H54 (cell line): ENCODE measurements around the gene ADGRG3.
"Not testable (repeated sequence)": the region's sequence is repeated elsewhere in the genome, so short reads cannot be mapped to it uniquely, and the experiment has no call there.

ENCODE experiments used
- DNase-seq: peaks from one replicate; pipeline ENCODE4 v3.0.0; 2011; ENCODE audit warnings: low spot score, mixed read lengths; ENCODE audit not compliant: insufficient read length
- FAIRE-seq: peaks from 3 replicates; lab custom pipeline; 2011; peaks lifted over from hg19 to GRCh38; lab: Jason Lieb, UNC
- POLR2A ChIP-seq: IDR thresholded peaks from 2 replicates; pipeline ENCODE4 v1.6.1; 2011; ENCODE audit warnings: low read depth, mild to moderate bottlenecking, low read length

ADGRG3 gene

DNA sequence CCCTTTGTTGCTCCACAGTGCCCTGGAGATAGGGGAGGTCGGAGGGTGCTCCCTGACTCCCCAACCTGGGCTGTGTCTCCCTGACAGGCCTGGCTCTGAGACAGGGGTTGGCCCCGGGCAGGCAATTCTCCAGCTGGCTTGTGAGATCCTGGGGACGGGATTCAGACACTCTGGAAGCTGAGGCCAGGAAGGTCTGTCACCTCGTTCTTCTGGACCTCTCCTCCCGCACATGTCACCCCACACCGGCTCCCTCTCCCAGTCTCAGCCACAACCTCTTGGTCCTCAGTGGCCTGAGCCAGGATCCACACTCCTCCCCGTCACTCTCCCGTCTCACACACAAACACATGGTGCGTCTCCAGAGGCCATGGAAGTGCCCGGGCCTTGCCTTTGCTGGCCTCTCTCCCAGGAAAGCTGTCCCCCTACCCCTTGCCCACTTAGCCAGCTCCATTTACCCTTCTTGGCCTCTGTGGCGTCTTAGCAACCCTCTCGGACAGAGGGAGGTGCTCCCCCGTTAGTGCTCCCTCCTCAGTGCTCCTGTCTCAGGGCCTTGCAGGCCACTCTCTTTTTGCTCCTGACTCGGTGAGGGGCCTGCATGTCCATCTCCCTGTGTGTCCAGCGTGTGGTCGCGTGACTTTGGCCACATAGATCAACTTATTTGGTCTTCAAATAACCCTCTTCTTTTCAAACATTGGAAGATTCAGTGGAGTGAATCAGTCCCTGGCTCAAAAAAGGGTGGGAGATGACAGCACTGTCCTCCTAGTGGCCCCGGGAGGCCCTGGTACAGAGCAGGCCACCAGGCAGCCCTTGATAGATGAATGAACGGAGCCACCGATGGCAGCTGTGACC lies 747 bp downstream of the ADGRG3 start:
- FAIRE-seq, result no peak
- no peak for TF ChIP-seq POLR2A
- DNase-seq, result no peak

DNA sequence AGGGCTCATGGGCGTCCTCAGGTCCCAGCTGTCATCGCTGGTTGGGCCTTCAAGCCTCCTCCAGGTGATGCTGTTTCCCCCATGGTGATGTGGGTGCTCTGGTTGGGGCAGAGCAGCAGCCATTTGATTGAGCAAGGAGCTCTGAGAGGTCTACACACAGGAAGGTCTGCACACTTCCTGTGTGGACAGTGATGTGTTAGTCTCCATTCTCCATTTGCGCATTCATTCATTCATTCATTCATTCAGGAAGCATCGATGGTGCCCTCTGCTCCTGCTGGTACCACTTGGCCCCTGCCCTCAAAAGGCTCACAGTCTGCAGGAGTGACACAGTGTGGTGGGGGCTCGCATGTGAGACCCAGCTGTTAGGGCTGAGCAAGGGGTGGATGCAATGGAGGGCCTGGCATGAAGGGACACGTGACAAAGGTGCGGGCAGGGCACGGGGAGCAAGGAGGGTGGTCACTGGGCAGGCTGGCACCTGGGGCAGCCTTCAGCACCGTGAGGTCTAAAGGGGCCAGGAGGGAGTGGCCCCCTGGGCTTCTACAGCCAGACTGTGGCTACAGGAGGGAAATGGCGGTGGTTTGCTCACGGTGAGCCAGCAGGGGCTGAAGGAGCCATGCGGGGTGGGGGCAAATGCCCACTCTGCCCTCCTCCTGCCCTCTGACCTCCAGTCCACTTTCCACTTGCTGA lies 1.5 kb downstream of the ADGRG3 start:
- DNase-seq (no peak), FAIRE-seq (no peak)
- TF ChIP-seq POLR2A, result no peak

DNA sequence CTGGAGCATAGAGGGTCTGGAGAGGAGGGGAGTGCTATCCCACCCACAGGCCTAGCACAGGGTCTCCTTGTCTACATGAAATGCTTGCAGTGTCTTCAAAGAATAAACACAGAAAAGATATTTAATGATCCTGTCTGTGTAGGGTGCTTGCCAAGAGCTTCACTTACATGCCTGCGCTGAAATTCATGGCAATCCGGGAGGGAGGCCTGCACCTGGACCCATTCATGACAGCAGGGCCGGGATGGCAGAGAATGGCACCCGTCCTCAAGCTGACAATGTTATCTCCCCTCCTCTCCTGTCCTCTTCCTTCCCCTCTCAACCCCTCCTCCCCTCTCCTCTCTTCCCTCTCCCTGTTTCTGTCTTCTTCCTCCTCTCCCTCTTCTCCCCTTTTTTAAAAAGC lies 2.1 kb downstream of the ADGRG3 start:
- DNase-seq (no peak), FAIRE-seq (no peak)
- TF ChIP-seq POLR2A, result no peak

DNA sequence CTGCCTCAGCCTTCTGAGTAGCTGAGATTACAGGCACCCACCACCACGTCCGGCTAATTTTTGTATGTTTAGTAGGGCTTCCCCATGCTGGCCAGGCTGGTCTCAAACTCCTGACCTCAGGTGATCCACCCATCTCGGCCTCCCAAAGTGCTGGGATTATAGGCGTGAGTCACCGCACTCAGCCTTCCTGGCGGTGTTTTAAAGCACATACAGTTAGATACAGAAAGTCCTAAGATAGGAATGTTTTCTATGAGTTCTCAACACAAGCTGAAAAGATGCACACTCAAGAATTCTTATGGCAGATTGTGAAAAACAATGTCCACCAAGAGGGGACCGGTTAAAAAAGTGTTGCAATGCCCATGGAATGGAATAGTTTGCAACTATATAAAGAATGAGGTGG lies 3.3 kb downstream of the ADGRG3 start:
- not testable (repeated sequence) for FAIRE-seq

DNA sequence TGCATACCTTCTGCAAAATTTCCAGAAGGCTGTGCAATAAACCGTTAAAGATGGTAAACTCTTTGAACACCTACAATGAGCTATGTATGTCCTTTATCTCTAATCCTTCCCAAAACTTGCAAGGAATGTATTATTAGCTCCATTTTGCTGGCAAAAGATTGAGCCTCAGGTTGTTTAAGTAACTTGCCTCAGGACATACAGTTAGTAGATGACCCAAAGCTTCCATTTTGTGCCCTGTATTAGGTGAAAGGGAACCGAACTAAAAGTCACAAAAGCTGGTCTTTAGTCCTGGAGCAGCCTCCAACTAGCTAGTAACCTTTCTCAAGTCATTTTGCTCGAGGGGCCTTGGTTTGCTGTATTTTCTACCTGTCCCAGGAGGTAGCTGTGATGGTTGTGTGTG lies 4.3 kb downstream of the ADGRG3 start:
- TF ChIP-seq POLR2A, result no peak
- DNase-seq (no peak), FAIRE-seq (no peak)

More for the DNA sequence above, 3.3 kb downstream of the ADGRG3 start:
- not testable (repeated sequence) for DNase-seq

DNA sequence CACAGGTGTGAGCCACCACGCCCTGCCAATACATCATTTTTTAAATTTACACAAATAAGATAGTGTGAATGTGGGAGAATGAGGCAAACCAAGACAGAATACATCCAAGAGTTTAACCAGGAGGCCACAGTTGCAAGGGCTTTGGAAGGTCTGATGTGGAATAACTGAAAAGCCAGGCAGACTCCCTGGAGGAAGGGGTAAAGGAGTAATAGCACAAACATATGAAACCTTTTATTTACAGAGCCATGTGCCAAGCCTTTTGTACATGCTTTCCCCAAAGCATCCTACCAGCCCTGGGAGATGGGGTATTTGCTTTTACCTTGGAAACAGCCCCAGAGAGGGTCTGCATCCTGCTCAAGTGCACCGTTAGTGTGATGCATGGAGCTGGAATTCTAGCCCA lies 4.7 kb downstream of the ADGRG3 start:
- no peak for TF ChIP-seq POLR2A
- DNase-seq (no peak), FAIRE-seq (no peak)

DNA sequence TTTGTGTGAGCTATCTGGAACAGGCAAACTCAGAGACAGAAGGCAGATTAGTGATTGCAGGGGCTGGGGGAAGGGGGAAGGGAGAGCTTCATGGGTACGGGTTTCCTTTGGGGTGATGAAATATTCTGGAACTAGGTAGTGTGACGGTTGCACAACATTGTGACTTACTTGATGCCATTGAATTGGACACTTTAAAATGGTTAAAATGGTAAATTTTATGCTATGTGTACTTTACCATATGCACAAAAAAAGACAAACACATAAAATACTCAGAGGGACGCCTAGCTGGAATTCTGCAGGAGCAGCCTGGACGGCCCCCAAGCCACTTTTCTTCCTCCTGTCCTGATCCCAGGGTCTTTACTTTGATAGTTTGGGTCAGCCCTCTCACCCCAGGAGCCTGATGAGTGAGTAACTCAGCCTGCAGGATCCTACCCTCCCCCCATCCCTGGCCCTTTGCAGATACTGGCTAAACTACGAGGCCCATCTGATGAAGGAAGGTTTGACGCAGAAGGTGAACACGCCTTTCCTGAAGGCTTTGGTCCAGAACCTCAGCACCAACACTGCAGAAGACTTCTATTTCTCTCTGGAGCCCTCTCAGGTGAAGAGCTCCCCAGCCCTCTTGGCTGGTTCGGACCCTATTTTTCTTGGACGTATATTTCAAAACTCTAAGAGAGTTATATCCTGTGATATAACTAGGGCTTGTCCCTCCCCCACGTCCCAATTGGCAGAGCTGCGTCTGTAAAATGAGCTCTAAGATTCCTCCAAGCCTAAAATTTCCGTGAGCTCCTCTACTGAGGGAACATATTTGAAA lies 7.8 kb downstream of the ADGRG3 start:
- DNase-seq (no peak), FAIRE-seq (no peak)
- TF ChIP-seq POLR2A, result no peak

DNA sequence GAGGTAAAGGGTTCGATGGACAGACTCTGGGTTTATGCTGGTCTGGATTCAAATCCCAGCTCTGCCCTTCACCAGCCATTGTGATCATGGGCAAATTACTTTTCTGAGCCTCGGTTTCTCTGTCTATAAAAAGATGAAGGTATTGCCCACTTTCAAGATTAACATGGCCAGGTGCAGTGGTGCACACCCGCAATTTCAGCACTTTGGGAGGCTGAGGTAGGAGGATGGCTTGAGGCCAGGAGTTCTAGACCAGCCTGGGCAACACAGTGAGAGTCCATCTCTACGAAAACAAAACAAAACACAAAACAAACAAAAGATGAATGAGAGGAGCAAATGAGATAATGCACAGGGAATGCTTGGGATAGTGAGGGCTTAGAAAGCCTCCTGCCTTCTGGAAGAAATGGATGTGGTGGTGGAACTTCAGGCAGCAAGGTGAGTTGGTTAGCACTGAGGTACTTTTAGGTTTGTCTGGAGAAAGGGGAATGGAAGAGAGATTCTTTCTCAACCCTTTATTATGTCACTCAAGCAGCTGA lies 8.5 kb downstream of the ADGRG3 start:
- DNase-seq (no peak), FAIRE-seq (no peak)
- TF ChIP-seq POLR2A, result no peak

DNA sequence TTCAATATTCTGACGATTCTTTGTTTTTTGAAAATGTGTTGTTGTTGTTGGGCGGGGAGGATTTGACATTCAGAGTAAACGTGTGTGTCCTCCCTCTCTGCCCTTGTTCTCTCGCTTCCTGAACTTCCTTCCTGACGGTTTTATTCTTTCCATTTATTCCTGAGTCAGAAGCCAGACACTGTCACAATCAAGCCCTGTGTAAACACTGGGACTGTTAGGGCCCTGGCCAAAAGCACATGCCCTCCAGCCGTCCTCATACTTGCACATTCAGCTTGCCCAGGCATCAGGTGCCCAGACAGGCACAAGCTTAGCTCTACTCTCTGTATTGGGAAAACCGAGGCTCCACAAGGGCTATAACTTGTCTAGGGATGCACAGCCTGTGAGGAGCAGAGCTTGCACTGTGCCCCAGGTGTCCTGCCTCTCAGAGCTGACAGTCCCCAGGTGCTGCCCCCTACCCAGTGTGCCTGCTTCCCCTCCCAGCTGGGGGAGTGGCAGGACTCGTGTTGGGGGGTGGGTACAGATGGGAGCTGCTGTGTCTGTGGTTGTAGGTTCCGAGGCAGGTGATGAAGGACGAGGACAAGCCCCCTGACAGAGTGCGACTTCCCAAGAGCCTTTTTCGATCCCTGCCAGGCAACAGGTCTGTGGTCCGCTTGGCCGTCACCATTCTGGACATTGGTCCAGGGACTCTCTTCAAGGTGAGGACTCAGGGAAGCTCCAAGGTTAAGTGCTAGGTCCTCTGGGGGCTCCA lies 9.7 kb downstream of the ADGRG3 start:
- no peak for TF ChIP-seq POLR2A
- FAIRE-seq (no peak), DNase-seq (no peak)

DNA sequence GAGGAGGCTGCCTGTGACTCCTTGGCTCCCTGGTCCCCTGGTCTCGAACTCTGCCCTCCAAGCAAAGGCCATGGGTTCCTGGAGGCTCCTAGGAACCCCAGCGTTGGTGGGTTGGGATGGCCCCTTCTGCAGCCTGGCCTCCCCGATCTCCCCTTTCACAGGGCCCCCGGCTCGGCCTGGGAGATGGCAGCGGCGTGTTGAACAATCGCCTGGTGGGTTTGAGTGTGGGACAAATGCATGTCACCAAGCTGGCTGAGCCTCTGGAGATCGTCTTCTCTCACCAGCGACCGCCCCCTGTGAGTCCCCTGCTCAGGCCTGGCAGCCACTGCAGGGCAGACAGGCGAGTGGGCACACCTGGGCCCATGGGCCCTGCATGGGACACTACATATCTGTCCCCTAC lies 10.9 kb downstream of the ADGRG3 start:
- DNase-seq, result no peak
- TF ChIP-seq POLR2A, result no peak
- FAIRE-seq, result no peak

DNA sequence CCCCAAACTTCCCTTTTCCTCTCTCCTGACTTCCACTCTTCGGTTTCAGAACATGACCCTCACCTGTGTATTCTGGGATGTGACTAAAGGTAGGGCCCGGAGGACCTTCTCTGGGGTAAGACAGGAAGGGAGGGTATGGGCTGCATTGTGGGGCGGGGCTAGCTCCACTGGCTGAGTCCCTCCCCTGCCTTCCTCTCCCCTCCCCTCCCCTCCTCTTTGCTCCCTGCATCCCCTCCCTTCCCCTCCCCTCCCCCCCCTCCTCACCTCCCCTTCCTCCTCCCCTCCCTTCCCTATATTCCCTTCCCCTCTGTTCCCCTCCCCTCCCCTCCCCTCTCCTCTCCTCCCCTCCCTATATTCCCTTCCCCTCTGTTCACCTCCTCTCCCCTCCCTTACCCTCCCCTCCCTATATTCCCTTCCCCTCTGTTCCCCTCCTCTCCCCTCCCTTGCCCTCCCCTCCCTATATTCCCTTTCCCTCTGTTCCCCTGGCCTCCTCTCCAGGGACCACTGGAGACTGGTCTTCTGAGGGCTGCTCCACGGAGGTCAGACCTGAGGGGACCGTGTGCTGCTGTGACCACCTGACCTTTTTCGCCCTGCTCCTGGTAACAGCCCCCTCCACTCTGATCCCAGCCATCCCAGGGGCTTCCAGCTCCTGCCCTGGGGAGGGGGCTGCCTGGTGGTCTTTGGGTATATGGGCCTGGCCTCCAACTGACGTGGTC lies 11.8 kb downstream of the ADGRG3 start:
- no peak for DNase-seq
- no peak for FAIRE-seq
- TF ChIP-seq POLR2A, result no peak

DNA sequence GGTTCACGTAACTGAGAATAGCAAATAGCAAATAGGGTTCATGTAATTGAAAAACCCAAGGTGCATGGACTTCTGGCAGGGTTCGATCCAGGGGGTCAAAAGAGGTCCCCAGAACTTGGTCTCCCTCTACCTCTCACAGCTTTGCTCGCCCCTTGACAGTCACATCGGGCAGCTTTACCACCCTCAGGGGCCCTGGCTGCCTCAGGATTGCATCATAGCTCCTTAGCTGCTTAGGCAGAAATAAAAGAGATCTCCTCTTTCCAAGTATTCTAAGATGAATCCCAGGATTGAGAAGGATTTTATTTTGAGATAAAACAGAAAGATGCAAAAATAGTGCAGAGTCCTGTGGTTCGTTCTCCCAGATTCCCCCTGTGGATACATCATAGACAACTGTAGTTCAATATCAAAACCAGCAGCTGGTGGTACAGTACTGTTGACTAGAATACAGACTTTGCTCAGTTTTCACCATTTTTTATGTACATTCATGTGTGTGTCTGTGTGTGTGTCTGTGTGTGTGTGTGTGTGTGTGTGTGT lies 12.8 kb downstream of the ADGRG3 start:
- FAIRE-seq, result no peak
- no peak for DNase-seq
- no peak for TF ChIP-seq POLR2A
